ENCODE data around the gene ANKRD53.

GRCh38 chr2:70944111-70944690 is 34.2 kb upstream of the ANKRD53 start:
- TF ChIP-seq, protein P1, sequence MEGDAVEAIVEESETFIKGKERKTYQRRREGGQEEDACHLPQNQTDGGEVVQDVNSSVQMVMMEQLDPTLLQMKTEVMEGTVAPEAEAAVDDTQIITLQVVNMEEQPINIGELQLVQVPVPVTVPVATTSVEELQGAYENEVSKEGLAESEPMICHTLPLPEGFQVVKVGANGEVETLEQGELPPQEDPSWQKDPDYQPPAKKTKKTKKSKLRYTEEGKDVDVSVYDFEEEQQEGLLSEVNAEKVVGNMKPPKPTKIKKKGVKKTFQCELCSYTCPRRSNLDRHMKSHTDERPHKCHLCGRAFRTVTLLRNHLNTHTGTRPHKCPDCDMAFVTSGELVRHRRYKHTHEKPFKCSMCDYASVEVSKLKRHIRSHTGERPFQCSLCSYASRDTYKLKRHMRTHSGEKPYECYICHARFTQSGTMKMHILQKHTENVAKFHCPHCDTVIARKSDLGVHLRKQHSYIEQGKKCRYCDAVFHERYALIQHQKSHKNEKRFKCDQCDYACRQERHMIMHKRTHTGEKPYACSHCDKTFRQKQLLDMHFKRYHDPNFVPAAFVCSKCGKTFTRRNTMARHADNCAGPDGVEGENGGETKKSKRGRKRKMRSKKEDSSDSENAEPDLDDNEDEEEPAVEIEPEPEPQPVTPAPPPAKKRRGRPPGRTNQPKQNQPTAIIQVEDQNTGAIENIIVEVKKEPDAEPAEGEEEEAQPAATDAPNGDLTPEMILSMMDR (IDR thresholded peaks at IDR 0.05 in 8 of 11, conservative IDR thresholded peaks at IDR 0.05 in 3 of 11) = no peak
- no peak for TF ChIP-seq POLR2A (IDR thresholded peaks at IDR 0.05)
